Measurements from ENCODE around the gene ZBTB47. TPM values are rescaled to one million over a fixed set of nuclear protein-coding genes. Genes with fewer than 3 reads are reported as not detected.

ZBTB47 gene
- total and polyA plus RNA-seq, 10 of the 15 experiments (the other 5 are each of a cell fraction or from before 2014, with no cell fraction given), result 0.04 to 3.4 (median 1.0) TPM; not detected in 1

GRCh38 chr3:42711491-42712343 is 58.2 kb downstream of the ZBTB47 start:
- Histone ChIP-seq H3K9me3 (replicated peaks; ENCODE audit: control insufficient read depth, insufficient read depth, low read length) (no peaks in the 10 kb centered on the region), H3K79me2 (ENCODE audit: control insufficient read depth, insufficient read depth, low read length) (no peaks in the 10 kb centered on the region), H3K9ac (ENCODE audit: control insufficient read depth, insufficient read depth, low read length) (no peak overlapping the region), H3K4me1 (ENCODE audit: control insufficient read depth, insufficient read depth, low read length) (no peaks in the 10 kb centered on the region), H4K20me1 (ENCODE audit: control insufficient read depth, insufficient read depth) (no peaks in the 10 kb centered on the region), H2AFZ (ENCODE audit: control insufficient read depth, low read depth, low read length) (no peak overlapping the region), H3K4me2 (ENCODE audit: control insufficient read depth, insufficient read depth) (no peak overlapping the region), H3K36me3 (ENCODE audit: control insufficient read depth in 2 of 2, insufficient read depth in 2 of 2, low read length in 1 of 2) (no peaks in the 10 kb centered on the region), H3K27me3 (replicated peaks in 1 of 2; ENCODE audit: control insufficient read depth in 2 of 2, insufficient read depth in 2 of 2, low read length in 1 of 2) (no peaks in the 10 kb centered on the region; a peak in 3 of 4 replicates), H3K4me3 (no peak overlapping the region), H3K27ac (ENCODE audit: control insufficient read depth, insufficient read depth) (no peak overlapping the region)
- FAIRE-seq, result no peak
- no peak for ATAC-seq
- ChIA-PET CTCF (interaction anchor here (0.7 kb wide), 1 partner anchor 161 kb away, joined by 3 read pairs; no protein-coding TSS in a partner anchor), POLR2A (no interaction called here), RAD21 (ENCODE audit: unreplicated experiment) (no interaction called here), SMC1A (ENCODE audit: uncharacterized antibody, unreplicated experiment) (no interaction called here)
- no peak for TF ChIP-seq EGR1 (IDR thresholded peaks at IDR 0.05; ENCODE audit: borderline replicate concordance in 1 of 2, low read depth in 2 of 2, low read length in 2 of 2)
- BruUV-seq (replicated peaks), result no TSS peak
- no peak for DNase-seq (ENCODE audit: low read depth, low spot score)
- WGBS (ENCODE audit: insufficient coverage, insufficient replicate concordance, low lambda C conversion rate, missing lambda C conversion rate), result 21% methylated on average over 6 of the region's 6 CpGs
- intact Hi-C loops (cut with micrococcal nuclease; ENCODE audit: unreplicated experiment) (no loop called here), in situ Hi-C loops (cut with MboI) (no loop called here)

GRCh38 chr3:42712344-42712648 is 58.8 kb downstream of the ZBTB47 start:
- ATAC-seq (no peak), DNase-seq (ENCODE audit: low read depth, low spot score) (no peak), FAIRE-seq (no peak)
- Histone ChIP-seq H4K20me1 (ENCODE audit: control insufficient read depth, insufficient read depth) (no peaks in the 10 kb centered on the region), H3K27ac (ENCODE audit: control insufficient read depth, insufficient read depth) (no peak overlapping the region), H3K36me3 (ENCODE audit: control insufficient read depth in 2 of 2, insufficient read depth in 2 of 2, low read length in 1 of 2) (no peaks in the 10 kb centered on the region), H3K9me3 (replicated peaks; ENCODE audit: control insufficient read depth, insufficient read depth, low read length) (no peaks in the 10 kb centered on the region), H3K4me1 (ENCODE audit: control insufficient read depth, insufficient read depth, low read length) (no peaks in the 10 kb centered on the region), H2AFZ (ENCODE audit: control insufficient read depth, low read depth, low read length) (no peak overlapping the region), H3K4me3 (no peak overlapping the region), H3K9ac (ENCODE audit: control insufficient read depth, insufficient read depth, low read length) (no peak overlapping the region), H3K4me2 (ENCODE audit: control insufficient read depth, insufficient read depth) (no peak overlapping the region), H3K79me2 (ENCODE audit: control insufficient read depth, insufficient read depth, low read length) (no peaks in the 10 kb centered on the region), H3K27me3 (replicated peaks in 1 of 2; ENCODE audit: control insufficient read depth in 2 of 2, insufficient read depth in 2 of 2, low read length in 1 of 2) (no peaks in the 10 kb centered on the region; a peak in 3 of 4 replicates)
- 50% methylated on average over 4 of the region's 4 CpGs for WGBS (ENCODE audit: insufficient coverage, insufficient replicate concordance, low lambda C conversion rate, missing lambda C conversion rate)
- BruUV-seq (replicated peaks), result no TSS peak
- CTCF ChIA-PET, result interaction anchor here (0.7 kb wide), 1 partner anchor 162 kb away, joined by 3 read pairs; no protein-coding TSS in a partner anchor
- SMC1A ChIA-PET (ENCODE audit: uncharacterized antibody, unreplicated experiment), result no interaction called here
- in situ Hi-C loops (cut with MboI), result no loop called here
- TF ChIP-seq CBX3 (IDR thresholded peaks at IDR 0.05; ENCODE audit: borderline replicate concordance, low read depth), result no peak
- TF ChIP-seq ZZZ3 (IDR thresholded peaks at IDR 0.05; ENCODE audit: control insufficient read depth, insufficient read length, low read depth), result no peak
- RAD21 ChIA-PET (ENCODE audit: unreplicated experiment), result no interaction called here
- intact Hi-C loops (cut with micrococcal nuclease; ENCODE audit: unreplicated experiment), result no loop called here
- POLR2A ChIA-PET, result no interaction called here

All from GM12878 (cell line).